ENCODE data around the gene PNMT. TPM values are rescaled to one million over a fixed set of nuclear protein-coding genes. Genes with fewer than 3 reads are reported as not detected.

The PNMT gene
- total and polyA plus RNA-seq, 10 donors: 0.28 to 2.4 (median 0.65) TPM; not detected in 4

DNA sequence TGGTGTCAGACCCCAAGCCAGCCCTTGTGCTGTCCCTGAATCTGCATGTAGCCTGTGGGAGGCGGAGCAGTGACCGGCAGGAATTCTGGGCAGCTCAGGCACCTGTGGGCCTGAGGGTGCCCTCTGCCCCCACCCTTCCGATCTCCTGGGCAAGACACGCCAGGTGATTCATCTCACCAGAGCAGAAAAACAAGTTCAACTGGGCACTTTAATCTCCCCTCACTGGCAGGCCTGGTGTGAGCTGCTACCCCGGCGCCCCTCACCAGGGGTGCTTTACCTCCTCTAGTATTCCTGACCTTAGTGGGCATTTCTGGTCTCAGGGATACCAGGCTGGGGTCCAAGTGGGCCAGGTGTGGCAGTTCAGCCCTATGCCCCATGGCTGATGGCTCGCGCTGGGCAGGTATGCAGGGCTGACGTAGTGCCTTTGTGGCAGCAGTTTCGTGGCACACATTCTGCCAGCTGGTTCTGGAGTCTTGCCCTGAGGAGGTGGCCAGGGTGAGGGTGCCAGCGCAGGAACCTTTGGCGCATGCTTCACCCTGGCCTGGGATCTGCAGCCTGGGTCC, 37.6 kb downstream of the PNMT start:
- Histone ChIP-seq H3K4me3 (no peak overlapping the region), H3K27me3 (replicated peaks in 1 of 7) (peaks cover 0 to 14% (median 5%) of the 10 kb centered on the region in 7 donors), H3K4me1 (peaks cover 0 to 15% (median 0%) of the 10 kb centered on the region in 6 donors), H3K27ac (no peak overlapping the region), H3K9me3 (no peaks in the 10 kb centered on the region), H3K36me3 (peaks cover 0 to 30% (median 0%) of the 10 kb centered on the region in 6 donors)
- intact Hi-C loops (cut with DNase I; ENCODE audit: low total_unique reads): no loop called here
- no peak for TF ChIP-seq POLR2AphosphoS5 (IDR thresholded peaks at IDR 0.05)
- TF ChIP-seq POLR2A (IDR thresholded peaks at IDR 0.05): no peak
- TF ChIP-seq, protein P1, sequence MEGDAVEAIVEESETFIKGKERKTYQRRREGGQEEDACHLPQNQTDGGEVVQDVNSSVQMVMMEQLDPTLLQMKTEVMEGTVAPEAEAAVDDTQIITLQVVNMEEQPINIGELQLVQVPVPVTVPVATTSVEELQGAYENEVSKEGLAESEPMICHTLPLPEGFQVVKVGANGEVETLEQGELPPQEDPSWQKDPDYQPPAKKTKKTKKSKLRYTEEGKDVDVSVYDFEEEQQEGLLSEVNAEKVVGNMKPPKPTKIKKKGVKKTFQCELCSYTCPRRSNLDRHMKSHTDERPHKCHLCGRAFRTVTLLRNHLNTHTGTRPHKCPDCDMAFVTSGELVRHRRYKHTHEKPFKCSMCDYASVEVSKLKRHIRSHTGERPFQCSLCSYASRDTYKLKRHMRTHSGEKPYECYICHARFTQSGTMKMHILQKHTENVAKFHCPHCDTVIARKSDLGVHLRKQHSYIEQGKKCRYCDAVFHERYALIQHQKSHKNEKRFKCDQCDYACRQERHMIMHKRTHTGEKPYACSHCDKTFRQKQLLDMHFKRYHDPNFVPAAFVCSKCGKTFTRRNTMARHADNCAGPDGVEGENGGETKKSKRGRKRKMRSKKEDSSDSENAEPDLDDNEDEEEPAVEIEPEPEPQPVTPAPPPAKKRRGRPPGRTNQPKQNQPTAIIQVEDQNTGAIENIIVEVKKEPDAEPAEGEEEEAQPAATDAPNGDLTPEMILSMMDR (IDR thresholded peaks at IDR 0.05 in 8 of 11, conservative IDR thresholded peaks at IDR 0.05 in 3 of 11): no peak
- no peak for DNase-seq
- WGBS, 5 donors: 91 to 97% (median 94%) methylated on average over 4 to 12 of the region's 12 CpGs

DNA sequence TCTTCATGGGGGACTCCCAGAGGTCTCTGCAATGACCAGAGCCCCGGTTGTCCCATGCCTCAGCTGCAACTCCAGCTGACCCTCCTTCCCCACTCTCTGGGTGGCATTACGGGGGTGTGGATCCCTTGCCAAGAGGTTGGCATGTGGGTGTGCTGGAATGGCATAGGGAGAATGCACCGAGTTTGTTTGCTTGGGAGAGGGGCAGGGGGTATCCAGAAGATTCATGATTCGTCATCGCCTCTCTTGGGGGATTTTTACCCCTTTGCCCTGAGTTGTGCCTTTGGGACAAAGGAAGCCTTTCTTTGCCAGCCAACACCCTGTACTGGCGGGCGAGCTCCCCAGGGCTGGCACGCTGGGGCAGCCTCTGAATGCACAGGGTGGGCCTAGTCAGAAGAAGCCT, 38.1 kb downstream of the PNMT start:
- Histone ChIP-seq H3K27ac (no peak overlapping the region), H3K27me3 (replicated peaks in 1 of 7) (peaks cover 0 to 9% (median under 1%) of the 10 kb centered on the region in 7 donors), H3K4me3 (no peak overlapping the region), H3K4me1 (peaks cover 0 to 12% (median 0%) of the 10 kb centered on the region in 6 donors), H3K36me3 (peaks cover 0 to 30% (median 0%) of the 10 kb centered on the region in 6 donors), H3K9me3 (no peaks in the 10 kb centered on the region)
- 84 to 96% (median 90%) methylated on average over 8 of the region's 8 CpGs for WGBS, 5 donors
- intact Hi-C loops (cut with DNase I; ENCODE audit: low total_unique reads): no loop called here
- no peak for DNase-seq
- TF ChIP-seq POLR2A (IDR thresholded peaks at IDR 0.05) (no peak), POLR2AphosphoS5 (IDR thresholded peaks at IDR 0.05) (no peak)
- TF ChIP-seq, protein P1 (IDR thresholded peaks at IDR 0.05 in 8 of 11, conservative IDR thresholded peaks at IDR 0.05 in 3 of 11): no peak

DNA sequence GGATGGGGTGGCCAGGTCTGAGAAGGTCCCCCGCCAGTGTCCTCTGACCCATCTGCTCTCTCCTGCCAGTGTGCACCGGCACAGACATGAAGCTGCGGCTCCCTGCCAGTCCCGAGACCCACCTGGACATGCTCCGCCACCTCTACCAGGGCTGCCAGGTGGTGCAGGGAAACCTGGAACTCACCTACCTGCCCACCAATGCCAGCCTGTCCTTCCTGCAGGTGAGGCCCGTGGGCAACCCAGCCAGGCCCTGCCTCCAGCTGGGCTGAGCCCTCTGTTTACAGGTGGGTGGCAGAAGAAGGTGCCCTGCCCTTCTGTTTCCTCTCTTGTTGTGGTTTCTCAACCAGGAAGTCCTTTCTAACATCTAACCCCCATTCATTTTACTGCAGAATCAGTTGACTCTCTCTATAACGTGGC, 38.7 kb downstream of the PNMT start:
- Histone ChIP-seq H3K27ac (no peak overlapping the region), H3K4me3 (no peak overlapping the region), H3K4me1 (peaks cover 0 to 10% (median 0%) of the 10 kb centered on the region in 6 donors), H3K9me3 (no peaks in the 10 kb centered on the region), H3K36me3 (peaks cover 0 to 34% (median 0%) of the 10 kb centered on the region in 6 donors), H3K27me3 (replicated peaks in 1 of 7) (peaks cover 0 to 3% (median 0%) of the 10 kb centered on the region in 7 donors)
- WGBS, 5 donors: 62 to 80% (median 78%) methylated on average over 4 to 7 of the region's 7 CpGs
- intact Hi-C loops (cut with DNase I; ENCODE audit: low total_unique reads): no loop called here
- no peak for DNase-seq
- TF ChIP-seq, protein P1 (IDR thresholded peaks at IDR 0.05 in 8 of 11, conservative IDR thresholded peaks at IDR 0.05 in 3 of 11): no peak
- TF ChIP-seq POLR2A (IDR thresholded peaks at IDR 0.05) (no peak), POLR2AphosphoS5 (IDR thresholded peaks at IDR 0.05) (no peak)

DNA sequence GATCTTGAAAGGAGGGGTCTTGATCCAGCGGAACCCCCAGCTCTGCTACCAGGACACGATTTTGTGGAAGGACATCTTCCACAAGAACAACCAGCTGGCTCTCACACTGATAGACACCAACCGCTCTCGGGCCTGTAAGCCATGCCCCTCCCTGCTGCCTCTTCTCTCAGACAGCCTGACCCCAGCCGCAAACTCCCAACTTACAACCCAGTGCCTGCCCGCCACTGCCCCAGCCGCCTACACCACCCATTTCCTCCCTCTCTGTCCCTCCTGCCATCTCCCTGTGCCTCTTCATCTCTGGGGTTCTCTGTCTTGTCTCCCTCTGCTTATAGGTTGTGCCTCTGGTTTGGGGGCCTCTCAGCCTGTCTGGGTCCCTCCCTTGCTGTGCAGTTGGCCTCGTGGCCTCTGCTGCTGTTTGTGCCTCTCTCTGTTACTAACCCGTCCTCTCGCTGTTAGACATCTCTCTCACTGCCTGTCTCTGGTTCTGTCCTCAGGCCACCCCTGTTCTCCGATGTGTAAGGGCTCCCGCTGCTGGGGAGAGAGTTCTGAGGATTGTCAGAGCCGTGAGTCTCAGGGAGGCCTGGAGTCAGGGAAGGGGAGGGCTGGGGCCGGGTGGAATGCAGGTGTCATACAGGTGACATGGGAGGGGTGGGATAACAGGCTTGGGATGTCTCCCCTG, 41.2 kb downstream of the PNMT start:
- Histone ChIP-seq H3K4me3 (no peak overlapping the region), H3K4me1 (peaks cover 0 to 10% (median 0%) of the 10 kb centered on the region in 6 donors), H3K27ac (no peak overlapping the region), H3K9me3 (no peaks in the 10 kb centered on the region), H3K27me3 (replicated peaks in 1 of 7) (no peaks in the 10 kb centered on the region), H3K36me3 (peaks cover 0 to 45% (median 0%) of the 10 kb centered on the region in 6 donors)
- no peak for DNase-seq
- WGBS, 5 donors: 77 to 87% (median 83%) methylated on average over 13 to 14 of the region's 14 CpGs
- intact Hi-C loops (cut with DNase I; ENCODE audit: low total_unique reads): no loop called here
- TF ChIP-seq, protein P1 (IDR thresholded peaks at IDR 0.05 in 8 of 11, conservative IDR thresholded peaks at IDR 0.05 in 3 of 11): no peak

Measured in spleen (tissue), 11 donors.